ENCODE data around the gene RABL6.
"Not testable (repeated sequence)": the region's sequence is repeated elsewhere in the genome, so short reads cannot be mapped to it uniquely, and the experiment has no call there.

RABL6 gene, protein sequence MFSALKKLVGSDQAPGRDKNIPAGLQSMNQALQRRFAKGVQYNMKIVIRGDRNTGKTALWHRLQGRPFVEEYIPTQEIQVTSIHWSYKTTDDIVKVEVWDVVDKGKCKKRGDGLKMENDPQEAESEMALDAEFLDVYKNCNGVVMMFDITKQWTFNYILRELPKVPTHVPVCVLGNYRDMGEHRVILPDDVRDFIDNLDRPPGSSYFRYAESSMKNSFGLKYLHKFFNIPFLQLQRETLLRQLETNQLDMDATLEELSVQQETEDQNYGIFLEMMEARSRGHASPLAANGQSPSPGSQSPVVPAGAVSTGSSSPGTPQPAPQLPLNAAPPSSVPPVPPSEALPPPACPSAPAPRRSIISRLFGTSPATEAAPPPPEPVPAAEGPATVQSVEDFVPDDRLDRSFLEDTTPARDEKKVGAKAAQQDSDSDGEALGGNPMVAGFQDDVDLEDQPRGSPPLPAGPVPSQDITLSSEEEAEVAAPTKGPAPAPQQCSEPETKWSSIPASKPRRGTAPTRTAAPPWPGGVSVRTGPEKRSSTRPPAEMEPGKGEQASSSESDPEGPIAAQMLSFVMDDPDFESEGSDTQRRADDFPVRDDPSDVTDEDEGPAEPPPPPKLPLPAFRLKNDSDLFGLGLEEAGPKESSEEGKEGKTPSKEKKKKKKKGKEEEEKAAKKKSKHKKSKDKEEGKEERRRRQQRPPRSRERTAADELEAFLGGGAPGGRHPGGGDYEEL

DNA sequence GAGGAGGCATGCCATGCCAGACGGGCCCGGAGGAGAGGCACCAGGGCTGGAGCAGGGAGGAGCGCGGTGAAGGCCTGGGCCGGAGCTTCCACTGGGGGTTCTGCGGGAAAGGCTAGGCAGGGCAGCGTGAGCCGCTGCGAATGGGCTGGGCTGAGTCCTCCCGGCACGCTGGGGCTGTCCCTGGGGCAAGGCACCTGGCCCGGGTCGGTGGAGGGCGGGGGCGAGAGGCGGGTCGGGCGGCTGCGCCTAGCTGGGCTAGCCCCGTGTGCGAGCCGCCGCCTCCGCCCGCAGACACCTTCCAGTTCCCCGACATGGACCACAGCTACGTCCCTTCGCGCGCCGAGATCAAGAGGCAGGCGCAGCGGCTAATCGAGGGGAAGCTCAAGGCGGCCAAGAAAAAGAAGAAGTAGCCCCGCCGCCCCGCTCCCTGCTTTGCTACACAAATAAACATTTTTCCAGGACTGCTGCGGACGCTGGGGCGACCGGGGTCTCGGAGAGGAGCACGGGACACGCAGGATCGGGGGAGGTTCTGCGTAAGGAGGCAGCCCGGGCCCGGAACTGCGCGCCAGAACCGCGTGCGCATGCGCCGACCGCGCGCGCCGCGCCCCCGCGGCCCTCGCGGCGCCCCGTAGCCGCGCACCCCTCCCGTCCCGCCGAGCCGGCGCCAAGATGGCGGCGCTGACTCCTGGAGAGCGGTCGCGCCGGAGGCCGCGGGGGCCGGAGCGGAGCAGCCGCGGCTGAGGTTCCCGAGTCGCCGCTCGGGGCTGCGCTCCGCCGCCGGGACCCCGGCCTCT is at the start of gene RABL6:
TSS of gene RABL6 (plus strand) at position 668 of the 794 bp plus-strand sequence. CDS start 249 bp downstream, outside the sequence.
- DNase-seq, result peak; percentile 74

DNA sequence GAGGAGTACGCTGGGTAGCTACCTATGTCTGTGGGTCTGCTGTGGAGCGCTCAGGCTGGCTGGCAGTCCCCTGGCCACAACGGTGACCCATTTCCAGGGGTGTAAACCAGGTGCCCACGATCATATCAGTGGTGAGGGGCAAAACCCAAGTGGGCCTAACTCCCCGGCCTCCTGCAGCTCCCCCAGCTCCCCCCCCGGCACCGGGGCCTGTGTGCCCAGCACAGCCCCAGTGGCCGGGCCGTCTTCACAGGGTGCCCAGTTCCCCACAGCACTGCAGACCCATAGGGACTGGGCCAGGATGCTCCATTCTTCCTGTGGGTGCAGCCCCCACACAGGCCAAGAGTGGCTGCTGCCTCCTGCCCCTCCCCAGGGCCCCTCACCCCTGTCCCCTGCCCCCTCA is 48.7 kb upstream of the RABL6 start:
- no peak for DNase-seq

DNA sequence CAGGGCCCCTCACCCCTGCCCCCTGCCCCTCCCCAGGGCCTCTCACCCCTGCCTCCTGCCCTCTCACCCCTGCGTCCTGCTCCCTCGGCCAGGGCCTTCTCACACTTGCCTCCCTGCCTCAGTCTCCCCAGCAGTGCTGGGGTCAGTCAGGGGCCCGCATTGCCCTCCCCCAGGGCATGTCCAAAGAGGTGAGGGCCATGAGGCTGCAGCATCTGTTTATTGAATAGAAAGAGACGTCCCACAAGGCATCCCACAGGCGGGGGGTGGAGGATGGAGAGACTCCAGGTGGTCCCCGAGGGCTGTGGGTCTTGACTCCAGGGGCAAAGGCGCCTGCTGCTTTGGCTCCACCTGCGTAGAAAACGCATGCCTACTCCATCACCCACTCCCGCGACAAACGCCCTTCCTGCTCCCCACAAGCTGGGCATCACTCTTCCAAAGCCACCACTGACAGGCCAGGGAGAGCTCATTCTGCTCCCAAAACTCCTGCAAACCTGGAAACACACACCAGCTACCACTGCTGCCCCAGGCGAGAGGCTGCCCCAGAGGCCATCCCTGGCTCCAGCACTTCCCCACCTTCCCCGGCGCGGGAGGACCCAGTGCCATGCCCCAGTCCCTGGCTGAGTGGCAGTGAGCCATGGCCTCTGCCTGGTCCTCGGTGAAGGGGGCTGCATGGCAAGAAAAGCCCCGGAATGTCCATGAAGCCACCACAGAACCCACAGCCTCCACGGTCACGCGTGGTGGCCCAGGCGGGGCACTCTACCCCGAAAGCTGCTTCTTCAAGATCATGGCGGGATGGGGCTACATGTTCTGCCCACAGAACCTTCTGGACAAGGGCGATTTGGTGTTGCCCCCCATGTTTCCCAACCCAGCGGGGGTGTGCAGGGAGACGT is 48.1 kb upstream of the RABL6 start:
- DNase-seq, result no peak

DNA sequence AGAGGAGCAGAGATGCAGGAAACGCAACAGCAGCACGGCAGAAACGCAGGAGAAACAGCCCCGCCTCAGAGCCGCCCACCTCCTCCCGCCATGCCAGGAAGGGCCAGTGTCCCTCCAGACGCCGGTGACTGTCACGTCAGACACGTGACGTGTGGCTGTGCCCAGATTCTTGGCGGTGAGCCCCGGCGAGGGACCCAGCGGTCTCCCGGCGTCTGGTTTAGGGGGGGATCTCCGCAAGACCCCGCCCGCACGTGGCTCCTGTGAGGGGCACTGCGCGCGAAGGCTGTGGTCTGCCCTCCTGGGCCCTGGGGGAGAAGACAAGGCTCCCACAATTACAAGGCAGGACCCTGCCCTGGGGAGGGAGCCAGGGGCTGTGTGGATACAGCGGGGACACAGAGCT is 47.3 kb upstream of the RABL6 start:
- DNase-seq, result no peak

DNA sequence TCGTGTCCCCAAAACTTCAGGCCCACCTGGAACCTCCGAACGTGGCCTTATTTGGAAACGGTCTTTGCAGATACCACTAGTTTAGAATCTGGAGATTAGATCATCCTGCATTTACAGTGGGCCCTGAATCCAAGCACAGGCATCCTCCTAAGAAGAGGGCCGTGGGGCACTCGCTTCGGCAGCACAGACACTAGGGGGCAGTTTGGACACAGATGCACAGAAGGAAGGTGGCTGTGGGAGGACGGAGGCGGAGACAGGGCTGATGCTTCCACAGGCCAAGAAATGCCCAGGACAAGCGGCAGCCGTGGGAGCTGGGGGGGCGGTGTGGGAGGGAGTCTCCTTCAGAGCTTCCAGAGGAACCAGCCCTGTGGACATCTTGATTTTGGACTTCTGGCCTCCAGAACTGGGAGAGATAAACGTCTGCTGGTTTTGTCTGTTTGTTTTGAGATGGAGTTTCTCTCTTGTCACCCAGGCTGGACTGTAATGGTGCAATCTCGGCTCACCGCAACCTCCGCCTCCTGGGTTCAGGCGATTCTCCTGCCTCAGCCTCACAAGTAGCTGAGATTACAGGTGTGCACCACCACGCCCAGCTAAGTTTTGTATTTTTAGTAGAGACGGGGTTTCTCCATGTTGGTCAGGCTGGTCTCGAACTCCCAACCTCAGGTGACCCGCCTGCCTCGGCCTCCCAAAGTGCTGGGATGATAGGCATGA is 46.8 kb upstream of the RABL6 start:
- peak; percentile 70 for DNase-seq

DNA sequence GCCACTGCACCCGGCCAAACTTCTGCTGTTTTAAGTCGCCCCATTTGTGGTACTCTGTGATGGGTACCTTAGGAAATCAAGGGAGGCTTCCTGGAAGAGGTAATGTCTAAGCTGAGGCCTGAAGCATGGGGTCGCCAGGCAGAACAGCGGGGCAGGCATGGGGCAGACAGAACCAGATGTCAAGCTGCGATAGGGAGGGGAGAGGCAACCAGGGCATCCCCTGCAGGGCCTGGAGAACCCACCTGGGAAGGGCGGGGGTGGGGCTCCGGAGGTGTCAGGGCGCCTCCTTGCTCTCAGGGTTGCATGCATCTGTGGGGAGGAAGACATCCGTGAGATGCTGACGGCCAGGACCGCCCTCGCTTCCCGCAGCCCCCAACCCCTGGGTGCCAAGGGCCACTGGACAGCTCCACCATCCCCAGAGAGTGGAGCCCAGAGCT is 46.2 kb upstream of the RABL6 start:
- DNase-seq, result no peak

DNA sequence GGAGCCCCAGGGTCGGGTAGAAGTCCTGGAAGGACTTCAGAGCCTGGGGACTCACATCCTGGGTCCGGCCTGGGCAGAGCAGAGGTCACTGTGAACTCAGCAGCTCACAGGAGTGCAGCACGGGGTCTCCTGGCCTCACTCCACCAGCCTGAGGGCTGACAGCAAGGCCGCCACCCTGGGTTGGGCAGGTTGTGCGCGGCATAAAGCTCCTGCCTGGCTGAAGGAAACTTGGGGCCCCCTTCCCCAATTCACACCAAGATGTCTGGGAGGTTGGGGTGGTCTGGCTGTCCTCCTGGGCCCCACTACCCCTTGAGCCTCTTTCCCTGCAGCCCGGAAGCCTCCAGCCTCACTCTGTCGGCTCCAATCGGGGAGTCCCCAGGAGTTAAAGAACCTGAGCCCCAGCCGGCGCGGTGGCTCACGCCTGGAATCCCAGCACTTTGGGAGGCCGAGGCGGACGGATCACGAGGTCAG is 45.5 kb upstream of the RABL6 start:
- DNase-seq, result no peak

DNA sequence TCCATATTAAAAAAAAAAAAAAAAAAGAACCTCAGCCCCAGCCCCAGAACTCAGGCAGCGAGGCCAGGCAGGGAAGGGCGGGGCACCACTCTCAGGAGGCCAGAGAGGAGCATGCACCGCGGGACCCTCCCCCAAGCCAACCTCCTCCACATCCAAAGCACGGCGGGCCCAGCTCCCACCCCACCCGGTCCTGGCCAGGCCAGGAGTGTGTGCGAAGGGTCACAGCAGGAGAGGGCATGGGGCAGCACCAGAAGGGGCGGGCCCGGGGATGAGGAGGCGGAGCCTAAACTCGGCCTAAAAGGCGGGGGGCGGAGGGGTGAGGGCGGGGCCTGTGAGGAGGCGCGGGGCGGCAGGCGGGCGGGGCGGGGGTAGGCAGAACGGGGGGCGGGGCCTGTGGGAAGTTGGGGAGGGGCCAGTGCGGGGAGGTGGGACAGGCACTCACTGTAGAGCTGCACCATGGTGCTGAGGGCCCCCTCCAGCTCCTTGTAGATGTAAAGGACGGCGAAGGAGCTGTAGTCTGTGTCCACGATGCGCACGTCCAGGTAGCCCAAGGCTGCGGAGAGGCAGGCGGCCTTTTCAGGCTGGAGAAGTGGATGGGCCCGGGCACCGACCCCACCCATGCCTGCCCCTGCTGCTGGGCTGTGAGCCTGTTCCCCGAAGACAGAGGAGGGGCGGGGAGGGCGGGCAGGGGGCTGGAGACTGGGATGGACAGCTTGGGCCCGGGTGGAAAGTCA is 44.7 kb upstream of the RABL6 start:
- peak; percentile 58 for DNase-seq

DNA sequence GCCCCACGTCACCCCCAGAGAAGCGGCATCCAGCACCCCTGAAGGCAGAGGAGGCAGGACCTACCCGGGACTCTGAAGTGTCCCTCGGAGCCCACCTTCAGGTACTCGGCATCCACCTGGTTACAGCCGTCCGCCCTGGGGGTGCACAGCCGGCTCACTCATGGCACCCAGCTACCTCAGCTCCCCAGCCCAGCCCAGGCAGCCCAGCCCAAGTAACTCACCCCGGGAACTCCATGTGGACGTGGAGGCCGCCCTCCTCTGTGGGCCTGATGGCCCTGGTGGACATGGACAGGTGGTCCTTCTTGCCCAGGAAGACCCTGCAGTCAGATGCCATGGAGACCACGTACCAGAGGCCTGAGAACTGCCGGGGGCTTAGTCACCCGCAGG is 44.1 kb upstream of the RABL6 start:
- DNase-seq, result no peak

DNA sequence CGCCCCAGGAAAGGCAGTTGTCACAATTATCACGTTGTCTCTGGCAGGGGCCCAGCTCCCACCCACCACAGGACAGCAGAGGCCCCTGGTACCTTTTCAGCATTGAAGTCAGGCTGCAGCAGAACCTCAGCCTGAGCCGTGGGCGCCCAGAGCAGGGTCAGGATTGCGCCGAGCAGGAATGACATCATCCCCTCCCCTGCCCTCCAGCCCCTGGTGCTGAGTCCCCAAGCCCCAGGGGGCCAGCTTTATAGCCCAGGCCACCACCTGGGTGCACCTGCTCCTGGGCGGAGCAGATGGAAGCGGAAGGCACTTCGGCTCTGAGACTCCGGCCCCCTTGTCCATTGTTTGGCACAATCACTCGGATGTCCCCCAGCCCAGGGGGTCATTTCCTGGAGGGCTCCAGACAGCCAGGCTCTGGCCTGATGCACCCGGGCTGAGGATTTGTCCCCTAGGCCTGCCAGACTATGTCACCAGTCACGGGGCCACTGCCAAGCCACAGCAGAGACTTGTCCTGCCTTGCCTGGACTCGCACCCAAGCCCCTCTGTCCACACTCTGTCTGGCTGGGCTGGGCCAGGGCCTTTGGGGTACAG is 43.4 kb upstream of the RABL6 start, which contains the start of gene LCN15:
TSS of gene LCN15 (minus strand) at position 218 of the 591 bp plus-strand sequence. CDS start at position 188, 30 bp downstream.
- no peak for DNase-seq

DNA sequence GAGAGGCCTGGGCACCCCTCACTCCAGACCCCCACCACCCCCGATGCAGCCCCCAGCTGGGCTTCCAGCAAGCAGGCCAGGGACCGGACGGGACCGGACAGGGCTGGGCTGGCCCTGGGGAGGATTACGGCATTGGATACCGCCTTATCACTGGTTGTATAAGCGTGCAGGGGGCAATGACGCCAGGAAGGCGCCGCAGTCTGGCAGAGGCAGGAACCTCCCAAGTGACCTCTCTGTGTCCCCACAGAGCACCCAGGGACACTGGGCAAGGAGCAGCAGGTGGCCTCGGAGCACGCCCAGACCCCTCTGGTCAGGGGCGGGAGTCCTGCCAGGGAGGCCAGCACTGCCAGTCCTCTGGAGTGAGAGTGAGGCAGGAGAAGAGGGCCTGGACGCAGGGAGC is 42.7 kb upstream of the RABL6 start:
- no peak for DNase-seq

DNA sequence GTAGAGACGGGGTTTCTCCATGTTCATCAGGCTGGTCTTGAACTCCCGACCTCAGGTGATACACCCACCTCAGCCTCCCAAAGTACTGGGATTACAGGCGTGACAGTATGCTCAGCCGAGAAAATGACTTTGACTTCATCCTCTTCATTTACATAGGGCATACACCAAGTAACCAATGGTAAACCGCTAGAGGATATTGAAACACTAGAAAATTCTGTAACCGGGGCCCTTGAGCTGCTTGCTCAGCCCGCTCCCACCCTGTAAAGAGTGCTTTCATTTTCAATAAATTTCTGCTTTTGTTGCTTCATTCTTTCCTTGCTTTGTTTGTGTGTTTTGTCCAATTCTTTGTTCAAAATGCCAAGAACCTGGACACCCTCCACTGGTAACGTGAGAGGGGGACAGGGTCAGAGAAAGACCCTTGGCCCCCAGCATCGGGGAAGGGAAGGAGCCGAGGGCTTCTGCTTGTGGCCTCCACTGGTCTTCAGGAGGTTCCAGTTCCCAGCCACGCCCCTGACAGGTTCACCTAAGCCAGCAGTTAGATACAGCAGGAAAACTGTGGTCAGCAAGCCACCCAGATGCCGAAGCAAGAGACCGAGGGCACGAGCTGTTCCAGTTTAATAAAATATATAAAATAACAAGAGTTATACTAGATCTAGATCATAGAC is 41.9 kb upstream of the RABL6 start:
- DNase-seq, result not testable (repeated sequence)

DNA sequence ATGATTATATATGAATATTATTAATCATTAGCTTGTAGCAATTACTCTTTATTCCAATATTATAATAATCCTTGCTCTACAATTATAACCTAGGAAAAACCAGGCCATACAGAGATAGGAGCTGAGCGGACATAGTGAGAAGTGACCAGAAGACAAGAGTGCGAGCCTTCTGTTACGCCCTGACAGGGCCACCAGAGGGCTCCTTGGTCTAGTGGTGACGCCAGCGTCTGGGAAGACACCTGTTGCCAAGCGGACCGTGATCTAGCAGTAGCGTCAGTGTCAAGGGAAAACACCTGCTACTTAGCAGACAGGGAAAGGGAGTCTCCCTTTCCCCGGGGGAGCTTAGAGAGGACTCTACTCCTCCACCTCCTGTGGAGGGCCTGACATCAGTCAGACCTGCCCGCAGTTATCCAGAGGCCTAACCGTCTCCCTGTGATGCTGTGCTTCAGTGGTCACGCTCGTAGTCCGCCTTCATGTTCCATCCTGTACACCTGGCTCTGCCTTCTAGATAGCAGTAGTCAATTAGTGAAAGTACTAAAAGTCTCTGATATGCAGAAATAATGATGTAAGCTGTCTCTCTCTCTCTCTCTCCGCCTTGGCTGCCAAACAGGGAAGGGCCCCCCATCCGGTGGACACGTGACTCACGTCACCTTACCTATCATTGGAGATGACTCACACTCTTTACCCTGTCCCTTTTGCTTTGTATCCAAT is 41.2 kb upstream of the RABL6 start:
- peak; percentile 64 for DNase-seq

DNA sequence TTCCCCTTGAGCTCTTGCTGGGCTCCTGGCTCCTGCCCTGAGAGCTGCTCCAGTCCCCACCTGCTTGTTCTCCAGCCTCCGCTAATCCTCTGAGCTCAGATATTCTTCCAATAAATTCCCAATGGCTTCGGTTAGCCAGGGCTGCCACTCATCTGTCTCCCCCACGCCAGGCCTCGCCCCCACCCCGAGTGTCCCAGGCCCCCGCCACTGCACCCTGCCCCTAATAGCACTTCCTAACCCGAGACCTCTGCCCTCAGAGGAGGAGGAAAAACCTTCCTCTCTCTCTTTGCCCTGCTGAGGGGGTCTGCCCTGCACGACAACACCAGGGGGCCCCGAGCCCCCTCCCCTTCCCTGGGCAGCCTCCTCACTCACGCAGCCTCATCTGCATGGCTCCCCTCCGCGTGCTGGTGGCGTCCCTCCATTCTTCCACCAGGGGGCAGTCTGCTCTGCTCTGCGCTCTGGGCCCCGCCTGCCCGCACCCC is 38.0 kb upstream of the RABL6 start:
- DNase-seq, result peak; percentile 58

DNA sequence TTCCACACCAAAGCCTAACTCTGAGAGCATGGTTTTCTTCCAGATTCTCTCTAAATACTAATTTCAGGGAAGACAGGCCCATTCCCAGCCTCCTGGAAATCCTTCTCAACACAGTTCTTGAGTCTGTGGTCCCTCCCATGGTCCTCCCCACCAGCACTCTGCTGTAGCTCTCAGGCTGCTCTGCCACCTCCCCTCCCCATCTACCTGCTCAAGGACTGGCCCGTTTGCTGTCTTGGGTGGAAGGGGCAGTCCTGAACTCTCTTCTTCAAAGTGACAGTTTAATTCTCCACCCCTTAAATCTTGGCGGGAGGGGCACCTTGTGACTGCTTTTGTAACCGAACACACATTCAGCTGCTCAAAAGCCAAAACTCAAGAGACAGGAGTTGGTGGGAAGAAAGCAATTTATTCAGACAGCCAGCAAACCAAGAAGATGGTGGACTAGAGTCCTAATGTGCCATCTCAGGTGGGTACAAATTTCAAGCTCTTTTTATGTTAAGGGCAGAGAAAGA is 35.8 kb upstream of the RABL6 start:
- peak; percentile 71 for DNase-seq

DNA sequence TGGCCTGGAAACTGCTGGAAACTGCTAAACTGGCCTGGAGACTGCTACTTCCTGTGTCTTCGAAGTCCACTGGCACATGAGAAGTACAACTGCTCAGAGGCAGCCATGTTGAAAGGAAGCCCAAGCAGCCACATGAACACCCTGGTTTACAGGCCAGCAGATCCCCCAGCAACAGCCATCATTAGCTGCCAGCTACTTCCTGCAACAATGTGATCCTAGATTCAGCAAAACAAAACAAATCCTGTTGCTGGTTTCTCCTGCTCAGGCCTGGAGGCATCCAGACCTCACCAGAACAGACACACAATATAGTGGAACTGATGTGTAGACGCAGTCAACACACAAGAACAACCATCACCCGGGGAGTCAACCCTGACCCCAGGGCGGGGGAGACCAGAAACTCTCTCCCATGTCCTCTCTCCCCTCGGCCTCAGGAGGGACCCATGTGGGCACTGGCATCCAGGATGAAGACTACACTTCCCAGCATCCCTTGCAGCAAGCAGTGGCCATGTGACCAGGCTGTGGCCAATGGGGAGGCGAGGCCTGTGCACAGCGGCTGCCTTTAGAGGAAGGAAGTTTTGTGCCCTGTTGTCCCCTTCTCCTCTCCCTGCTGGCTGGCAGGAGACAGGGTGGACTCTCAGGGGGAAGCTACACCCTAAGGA is 34.2 kb upstream of the RABL6 start:
- DNase-seq, result peak; percentile 70

DNA sequence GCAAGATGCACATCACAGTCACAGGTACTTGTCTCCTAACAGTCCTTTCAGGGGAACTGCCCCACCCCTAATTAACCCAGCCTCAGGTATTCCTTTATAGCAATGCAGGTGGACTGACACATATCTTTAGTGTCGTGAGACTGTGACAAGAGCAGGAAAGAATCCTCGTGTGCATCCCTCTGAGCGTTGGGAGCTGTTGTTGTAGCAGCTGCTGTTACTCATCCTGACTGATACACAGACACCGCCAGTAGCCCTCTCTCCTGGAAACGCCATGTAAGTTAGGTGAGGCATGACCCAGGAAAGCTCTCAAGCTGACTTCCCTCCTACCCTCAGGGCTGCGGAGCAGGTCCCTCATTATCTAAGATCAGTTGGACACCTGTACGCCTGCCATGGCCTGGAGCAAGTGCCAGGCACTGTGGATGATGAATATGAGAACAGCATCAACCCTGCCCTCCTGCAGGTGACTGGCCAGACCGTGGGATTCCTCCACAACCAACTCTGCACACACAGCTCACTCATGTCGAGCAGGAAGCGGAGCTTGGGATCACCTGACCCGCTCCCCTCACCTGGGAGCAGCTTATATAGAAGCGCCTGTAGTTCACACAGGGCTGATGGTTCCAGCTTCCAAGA is 33.2 kb upstream of the RABL6 start:
- DNase-seq, result no peak

DNA sequence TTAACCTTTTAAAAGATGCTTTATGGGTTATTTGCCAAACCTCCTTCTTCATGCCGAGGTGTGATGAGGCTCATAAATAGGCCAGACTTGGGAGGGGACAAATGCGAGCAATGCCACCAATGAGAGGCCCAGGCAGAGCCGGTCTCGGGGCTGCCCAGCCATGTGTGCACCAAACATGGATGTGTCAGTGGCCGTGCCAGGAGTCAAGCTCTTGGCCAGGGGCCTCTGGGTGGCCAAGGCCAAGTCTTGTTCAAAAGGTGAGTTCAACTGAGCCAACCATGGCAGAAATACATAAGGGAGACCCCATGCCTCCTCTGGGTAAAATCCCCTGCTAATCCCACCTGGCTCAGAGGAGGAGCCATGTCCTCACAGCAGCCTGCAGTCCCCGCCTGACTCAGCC is 32.6 kb upstream of the RABL6 start:
- no peak for DNase-seq
